GM18870 (cell line): Measurements from ENCODE around the gene DAPK2.

ENCODE experiments used
- ATAC-seq: cut with Tn5 transposase; IDR thresholded peaks from one replicate; pipeline ENCODE4 v1.9.1; 2021; ENCODE audit warnings: moderate library complexity; ENCODE audit not compliant: unreplicated experiment

DAPK2 gene

DNA sequence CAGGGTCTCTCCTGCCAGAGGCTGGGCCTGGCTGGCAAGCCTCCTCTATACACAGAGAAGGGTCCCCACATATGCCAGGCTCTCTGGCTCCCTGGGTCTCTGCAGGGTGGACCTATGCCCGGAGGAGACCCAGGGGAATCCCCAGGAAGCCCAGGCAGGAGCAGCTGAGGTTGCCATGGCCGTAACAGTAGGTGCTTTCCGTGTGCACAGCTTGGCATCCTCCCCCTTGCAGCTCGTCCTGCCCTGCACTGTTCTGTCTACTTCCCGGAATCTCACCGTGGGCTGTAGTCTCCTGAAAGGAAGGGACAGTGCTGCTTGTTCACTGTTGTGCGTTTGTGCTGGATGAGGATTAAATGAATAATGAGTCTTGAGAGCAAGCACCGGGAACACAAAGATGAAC is 47.8 kb downstream of the DAPK2 start:
- ATAC-seq: no peak

- no peak for ATAC-seq
Observed at GRCh38 chr15:63997715-63998442, 48.4 kb downstream of the DAPK2 start.

- ATAC-seq: no peak
Observed at GRCh38 chr15:63996794-63997357, 49.4 kb downstream of the DAPK2 start.

GRCh38 chr15:63995789-63996188 is 50.5 kb downstream of the DAPK2 start:
- ATAC-seq: no peak

DNA sequence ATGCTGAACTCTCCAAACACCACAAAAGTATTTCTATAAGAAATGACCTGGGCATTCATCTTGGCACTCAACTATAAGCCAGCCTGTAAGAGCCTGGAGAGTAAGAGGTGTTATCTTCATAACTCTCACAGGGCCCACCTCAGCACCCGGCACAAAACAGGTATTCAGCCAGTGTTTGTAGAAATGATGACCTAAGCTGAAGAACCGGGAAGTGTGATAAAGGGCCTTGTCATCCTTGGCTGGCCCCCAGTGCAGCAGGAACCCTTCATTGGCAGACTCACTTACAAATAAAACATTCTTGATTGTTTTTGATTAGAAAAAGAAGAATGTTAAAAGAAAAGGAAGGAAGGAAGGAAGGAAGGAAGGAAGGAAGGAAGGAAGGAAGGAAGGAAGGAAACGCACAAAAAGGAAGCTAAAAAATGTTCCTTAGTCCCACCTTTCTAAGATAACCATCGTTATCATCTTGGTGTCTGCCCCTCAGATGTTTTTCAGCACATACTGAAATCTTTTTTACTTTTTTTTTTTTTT is 52.1 kb downstream of the DAPK2 start:
- no peak for ATAC-seq

DNA sequence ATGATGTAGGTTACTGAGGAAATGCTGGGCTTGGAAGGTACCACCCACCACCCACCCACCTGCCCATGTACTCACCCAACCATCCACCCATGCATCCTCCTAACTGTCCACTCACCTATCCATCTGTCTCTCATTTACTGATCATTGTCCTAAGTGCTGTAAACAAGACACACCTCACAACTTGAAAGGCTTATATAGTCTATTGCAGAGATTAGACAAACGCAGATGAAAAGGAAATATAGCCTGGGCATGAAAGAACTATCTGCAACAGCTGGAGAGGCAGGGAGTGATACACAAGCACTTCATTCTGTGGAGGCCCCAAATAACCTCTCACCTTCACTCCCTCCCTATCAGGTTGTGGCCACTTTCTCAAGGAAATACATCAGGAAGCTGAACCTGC is 54.0 kb downstream of the DAPK2 start:
- no peak for ATAC-seq

DNA sequence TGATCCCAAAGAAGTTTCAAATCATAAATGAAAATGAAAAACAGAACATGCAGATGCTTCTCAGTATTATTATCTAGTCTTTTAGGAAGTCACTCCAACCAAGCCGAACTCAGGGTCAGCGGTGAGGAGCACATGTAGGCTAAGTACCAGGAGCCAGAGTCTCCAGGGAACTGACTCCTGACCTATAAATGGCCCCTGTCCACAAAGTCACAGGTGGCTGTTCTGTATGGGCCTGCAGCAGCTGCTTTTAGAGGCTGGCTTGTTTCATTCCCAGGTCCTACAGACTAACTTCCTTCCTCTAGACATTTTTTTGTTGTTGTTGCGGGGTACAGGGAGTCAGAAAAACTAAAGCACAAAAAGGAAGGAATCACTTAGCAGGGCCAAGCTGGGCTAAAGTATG is 54.6 kb downstream of the DAPK2 start:
- no peak for ATAC-seq

DNA sequence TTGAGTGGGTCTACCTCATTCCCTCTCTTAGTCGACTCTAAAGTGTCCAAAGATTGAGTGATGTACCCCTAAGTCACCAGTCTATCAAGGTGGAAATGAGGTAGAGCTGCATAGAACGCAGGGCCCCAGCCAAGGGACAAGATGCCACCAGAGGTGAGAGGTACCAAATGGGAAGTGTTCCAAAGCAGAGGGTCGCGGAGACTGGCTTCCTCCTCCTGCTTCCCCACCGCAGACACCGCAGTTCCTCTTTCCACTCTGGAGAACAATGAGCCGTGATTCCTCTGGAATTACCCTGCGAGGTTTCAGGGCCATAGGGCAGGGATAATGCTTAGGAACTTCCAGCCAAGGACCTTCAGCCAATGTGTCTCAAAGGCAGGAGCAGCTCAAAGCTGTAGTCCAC is 55.8 kb downstream of the DAPK2 start:
- no peak for ATAC-seq

DNA sequence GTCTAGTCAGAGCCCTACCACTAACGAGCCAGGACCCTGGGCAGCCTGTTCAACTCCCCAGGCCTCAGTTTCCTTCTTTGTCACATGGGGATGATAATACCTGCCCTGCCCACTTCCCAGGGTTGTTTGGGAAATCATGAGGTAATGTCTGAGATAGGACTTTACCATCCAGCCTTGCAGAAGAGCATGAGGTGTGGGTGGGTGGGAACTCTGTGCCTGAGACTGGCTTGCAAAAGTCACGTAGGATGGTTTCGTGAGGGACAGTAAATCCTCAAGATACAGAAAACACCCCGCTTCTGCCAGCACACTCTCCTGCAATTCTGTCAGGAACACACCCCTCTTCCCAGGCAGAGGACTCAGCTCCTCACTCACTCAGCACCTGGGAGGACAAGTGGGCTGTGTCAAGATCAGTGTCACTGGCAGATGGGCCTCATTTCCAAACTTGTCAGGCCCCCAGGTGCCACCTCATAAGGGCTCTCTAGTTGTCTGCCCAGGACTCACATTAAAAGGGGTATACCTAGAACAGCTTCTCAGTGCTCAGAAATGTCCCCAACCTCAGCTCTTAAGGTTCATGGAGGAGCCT is 58.4 kb downstream of the DAPK2 start:
- no peak for ATAC-seq

- peak; percentile 72 for ATAC-seq
Observed at GRCh38 chr15:63986751-63987341, 59.4 kb downstream of the DAPK2 start.

GRCh38 chr15:63986185-63986680 is 60.1 kb downstream of the DAPK2 start:
- ATAC-seq: no peak

DNA sequence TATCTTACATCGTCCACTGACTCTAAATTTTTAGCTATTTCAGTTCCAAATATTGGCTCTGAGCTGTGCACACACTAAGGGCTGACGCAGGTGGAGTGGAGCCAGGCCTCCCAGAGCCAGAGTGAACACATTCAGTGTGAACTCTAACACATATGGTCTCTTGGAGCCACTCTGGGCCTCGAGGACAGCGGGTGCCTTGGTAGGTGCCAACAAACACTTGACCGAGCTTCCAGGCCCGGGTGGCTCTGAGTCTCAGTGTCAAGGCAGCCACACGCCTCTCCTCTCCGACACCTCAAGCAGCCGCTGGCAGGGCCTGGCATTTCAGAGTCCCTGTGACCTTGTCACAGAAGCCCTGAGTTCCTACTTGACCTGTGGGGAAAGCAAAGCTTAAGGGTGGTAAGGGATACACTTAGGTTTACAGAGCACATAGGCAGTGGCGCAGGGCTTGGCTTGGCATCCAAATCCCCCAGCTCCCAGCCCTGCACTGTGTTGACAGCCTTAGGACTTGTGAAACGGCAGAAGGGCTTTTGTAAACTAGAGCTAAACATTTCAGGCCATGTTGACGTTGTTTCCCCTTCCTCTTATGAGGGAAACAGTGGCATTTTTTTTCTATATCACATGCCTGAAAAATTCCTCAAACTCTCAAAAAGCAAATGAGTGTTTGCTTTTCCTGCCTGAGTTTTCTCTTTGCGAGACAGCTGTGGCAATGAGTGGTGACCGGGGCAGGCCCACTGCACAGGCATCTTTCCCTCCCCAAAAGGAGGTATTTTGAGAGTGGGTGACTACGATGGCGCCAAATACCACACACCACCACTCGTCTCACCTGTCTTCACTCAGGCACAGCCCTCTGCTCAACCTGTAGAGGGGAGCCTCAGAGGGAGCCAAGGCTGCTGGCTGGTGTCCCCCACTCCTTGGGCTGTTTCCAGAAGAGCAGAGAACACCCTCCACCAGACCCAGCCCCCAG is 60.8 kb downstream of the DAPK2 start:
- no peak for ATAC-seq

DNA sequence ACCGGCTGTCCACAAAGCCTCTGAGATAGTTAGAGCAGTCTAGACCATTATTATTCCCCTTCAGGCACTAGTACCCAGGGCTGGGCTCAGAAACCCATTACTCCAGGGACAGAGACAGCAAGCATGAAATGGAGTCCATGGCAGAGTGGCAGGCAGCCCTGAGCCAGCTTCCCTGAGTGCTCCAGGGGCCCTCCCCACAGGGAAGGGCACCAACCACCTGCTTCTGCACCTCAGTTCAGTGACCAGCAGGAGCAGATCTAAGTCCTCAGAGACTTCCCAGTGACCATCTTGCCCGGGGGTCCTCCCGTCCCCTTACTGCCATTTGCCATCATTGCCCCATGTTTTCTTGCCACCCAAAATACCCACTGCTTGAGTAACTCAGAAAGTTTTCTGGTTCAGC is 62.0 kb downstream of the DAPK2 start:
- no peak for ATAC-seq

DNA sequence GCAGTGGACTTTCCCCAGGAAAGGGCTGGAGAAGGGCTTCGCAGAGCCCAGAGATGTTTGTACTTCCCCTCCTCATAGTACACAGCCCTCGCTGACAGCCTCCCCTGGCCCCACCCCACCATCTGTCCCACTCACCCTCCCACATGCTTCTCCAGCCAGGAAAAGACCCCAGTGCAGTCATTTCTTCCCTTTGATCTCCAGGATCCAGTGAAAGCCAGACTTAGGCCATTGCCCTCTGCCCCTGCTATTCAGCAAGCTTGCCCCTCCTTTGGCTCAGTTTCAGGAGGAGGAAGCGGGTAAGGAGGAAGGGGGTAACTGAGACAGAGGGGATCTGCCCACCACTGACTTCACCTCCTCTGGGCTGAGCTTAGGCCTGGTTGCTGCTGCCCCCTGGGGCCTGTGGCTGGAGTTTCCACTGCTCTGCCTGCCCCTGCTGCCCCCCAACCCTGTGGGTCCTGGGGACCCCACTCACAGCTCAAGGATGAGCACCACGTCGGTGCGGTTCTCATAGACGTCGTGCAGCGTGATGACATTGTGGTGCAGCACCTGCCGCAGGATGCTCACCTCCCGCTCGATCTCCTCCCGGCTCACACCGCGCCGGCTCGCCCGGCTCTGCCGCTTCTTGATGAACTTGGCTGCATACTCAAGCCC is 63.1 kb downstream of the DAPK2 start:
- no peak for ATAC-seq

DNA sequence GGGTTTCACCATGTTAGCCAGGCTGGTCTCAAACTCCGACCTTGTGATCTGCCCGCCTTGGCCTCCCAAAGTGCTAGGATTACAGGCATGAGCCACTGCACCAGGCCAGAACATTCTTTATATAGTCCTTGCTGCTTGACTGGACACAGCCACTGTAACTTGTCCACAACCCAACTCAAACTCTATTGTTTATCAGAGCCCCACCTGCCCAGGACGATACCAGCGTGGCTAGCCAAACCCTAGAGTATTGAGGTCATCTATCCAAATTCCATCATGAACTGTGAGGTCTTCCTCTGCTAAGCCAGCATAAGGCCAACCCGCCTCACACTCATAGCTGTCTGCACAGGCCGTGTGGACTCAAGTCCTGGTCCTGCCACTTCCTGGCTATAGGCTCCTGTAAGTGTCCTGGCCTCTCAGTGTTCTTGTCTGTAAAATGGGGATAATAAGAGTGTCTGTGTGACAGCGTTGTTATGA is 63.9 kb downstream of the DAPK2 start:
- ATAC-seq: no peak

DNA sequence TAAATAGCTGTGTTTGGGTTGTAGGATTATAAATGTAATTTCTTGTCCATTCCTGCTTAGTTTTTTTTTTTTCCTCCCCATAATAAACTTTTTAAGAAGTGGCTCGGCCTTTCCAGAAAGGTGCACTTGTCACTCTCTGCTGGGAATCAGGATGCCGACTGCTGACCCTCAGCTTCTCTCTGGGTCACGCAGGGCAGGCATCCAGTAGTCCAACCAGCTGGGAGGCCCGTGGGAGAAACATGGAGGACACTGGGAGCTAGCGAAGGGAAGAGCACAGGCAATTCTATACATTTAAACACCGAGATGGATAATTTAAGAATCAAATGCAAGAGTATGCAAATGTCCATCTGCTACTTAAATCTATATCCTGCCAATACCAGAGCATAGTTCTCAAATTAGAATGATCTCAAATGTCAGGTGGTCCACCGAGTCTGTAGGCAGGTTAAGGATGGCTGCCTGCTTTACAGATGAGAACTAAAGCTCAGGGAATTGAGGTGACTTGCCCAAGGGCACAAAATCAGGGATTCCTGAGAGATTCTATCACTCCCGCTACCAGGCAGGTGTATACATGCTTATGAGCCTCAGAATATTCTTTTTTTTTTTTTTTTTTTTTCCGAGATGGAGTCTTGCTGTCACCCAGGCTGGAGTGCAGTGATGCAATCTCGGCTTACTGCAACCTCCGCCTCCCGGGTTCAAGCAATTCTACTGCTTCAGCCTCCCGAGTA is 64.5 kb downstream of the DAPK2 start:
- ATAC-seq: no peak

DNA sequence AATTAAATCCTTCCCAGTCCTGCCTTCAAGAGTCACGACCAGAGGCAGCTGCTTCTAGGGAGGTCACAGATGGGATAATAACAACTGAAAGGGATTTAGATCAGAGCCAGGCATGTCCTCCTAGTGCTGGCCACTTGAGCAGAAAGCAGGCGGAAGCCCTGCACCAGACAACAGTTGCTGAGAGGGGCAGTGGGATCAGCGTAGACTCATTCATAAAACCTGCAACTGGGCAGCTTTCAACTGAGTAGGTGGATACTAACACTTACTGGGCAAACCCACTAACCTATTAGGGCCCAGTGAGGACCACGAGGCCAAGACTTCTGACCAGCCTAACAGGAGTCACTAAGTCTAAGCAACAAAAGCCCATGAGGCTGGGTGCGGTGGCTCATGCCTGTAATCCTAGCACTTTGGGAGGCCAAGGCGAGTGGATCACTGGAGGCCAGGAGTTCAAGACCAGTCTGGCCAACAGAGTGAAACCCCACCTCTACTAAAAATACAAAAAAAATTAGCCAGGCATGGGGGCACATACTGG is 67.0 kb downstream of the DAPK2 start:
- no peak for ATAC-seq

DNA sequence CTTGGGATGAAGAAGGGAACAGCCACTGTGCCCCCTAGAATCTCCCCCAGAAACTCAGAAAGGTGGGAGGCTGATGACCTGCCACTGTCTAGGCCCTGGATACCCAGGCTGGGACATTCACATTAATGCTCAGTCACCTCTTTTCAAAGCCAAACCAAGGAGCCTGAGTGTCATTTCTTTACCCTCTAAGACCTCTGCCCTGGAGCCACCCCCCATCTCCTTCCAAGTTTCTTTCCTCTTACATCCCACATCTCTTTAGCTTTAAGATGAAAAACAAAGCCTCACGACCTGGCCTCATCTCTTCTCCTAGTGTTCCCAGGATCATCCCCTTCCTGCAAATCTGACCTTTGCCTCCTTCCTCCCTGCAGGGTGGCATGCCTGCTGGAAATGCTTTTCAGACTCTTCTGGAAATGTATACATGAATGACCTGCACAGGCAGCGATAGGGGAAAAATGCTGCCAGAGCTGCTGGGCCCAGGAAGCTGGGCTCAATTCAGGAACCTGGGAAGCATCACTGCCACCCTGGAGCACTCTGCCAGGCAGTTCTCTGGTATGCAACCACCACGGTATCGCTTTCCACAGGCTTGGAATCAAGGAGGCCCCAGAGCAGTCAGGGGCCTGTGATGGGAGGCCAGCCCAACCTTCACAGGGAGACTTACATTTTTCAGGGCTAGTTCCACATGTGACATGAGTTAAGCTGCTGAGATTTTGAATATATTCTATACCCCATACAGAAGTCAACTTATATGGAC is 67.6 kb downstream of the DAPK2 start:
- no peak for ATAC-seq
